Measurements from ENCODE around the gene OR5L2. TPM values are rescaled to one million over a fixed set of nuclear protein-coding genes. Genes with fewer than 3 reads are reported as not detected.
"Not testable (repeated sequence)": the region's sequence is repeated elsewhere in the genome, so short reads cannot be mapped to it uniquely, and the experiment has no call there.

The OR5L2 gene
- total RNA-seq, result not detected

- no peak for DNase-seq
- H3K4me1 Mint-ChIP-seq, result no peaks in the 10 kb centered on the region
- ChIA-PET CTCF (no interaction called here), POLR2A (no interaction called here)
- no peak within 1 kb of the TSS for H3K4me3 Mint-ChIP-seq
- no peaks in the 10 kb centered on the region for H3K36me3 Mint-ChIP-seq (ENCODE audit: low read depth)
- H3K9me3 Mint-ChIP-seq, result peaks cover 9% of the 10 kb centered on the region
- no peak within 1 kb of the TSS for H3K27ac Mint-ChIP-seq
- no peaks in the 10 kb centered on the region for H3K27me3 Mint-ChIP-seq
Observed at GRCh38 chr11:55826919-55827318, at the start of gene OR5L2. Gene OR5L2 (plus strand): TSS chr11:55827219. CDS start chr11:55827219, 0 bp downstream.

- ChIA-PET POLR2A (no interaction called here), CTCF (no interaction called here)
- no peaks in the 10 kb centered on the region for H3K36me3 Mint-ChIP-seq (ENCODE audit: low read depth)
- no peaks in the 10 kb centered on the region for H3K4me1 Mint-ChIP-seq
- H3K9me3 Mint-ChIP-seq, result peaks cover 12% of the 10 kb centered on the region
- no peak overlapping the region for H3K4me3 Mint-ChIP-seq
- no peaks in the 10 kb centered on the region for H3K27me3 Mint-ChIP-seq
- DNase-seq, result no peak
- no peak overlapping the region for H3K27ac Mint-ChIP-seq
Observed at GRCh38 chr11:55791606-55792005, 35.4 kb upstream of the OR5L2 start.

GRCh38 chr11:55793321-55793720 is 33.7 kb upstream of the OR5L2 start:
- Mint-ChIP-seq H3K36me3 (ENCODE audit: low read depth) (no peaks in the 10 kb centered on the region), H3K27ac (no peak overlapping the region), H3K4me1 (no peaks in the 10 kb centered on the region), H3K9me3 (peaks cover 9% of the 10 kb centered on the region), H3K27me3 (no peaks in the 10 kb centered on the region), H3K4me3 (no peak overlapping the region)
- CTCF ChIA-PET, result no interaction called here
- DNase-seq, result no peak
- POLR2A ChIA-PET, result no interaction called here

GRCh38 chr11:55795256-55795655 is 31.8 kb upstream of the OR5L2 start, which contains the start of gene OR5D14:
Gene OR5D14 (plus strand): TSS chr11:55795556. CDS start chr11:55795556, 0 bp downstream.
- no peak for DNase-seq
- H3K27ac Mint-ChIP-seq, result no peak within 1 kb of the TSS
- H3K36me3 Mint-ChIP-seq (ENCODE audit: low read depth), result no peaks in the 10 kb centered on the region
- CTCF ChIA-PET, result no interaction called here
- POLR2A ChIA-PET, result no interaction called here
- H3K9me3 Mint-ChIP-seq, result peaks cover 16% of the 10 kb centered on the region
- no peak within 1 kb of the TSS for H3K4me3 Mint-ChIP-seq
- no peaks in the 10 kb centered on the region for H3K4me1 Mint-ChIP-seq
- no peaks in the 10 kb centered on the region for H3K27me3 Mint-ChIP-seq

- Mint-ChIP-seq H3K27ac (no peak overlapping the region), H3K36me3 (ENCODE audit: low read depth) (no peaks in the 10 kb centered on the region), H3K9me3 (peaks cover 24% of the 10 kb centered on the region), H3K4me3 (no peak overlapping the region), H3K4me1 (no peaks in the 10 kb centered on the region), H3K27me3 (no peaks in the 10 kb centered on the region)
- no peak for DNase-seq
- CTCF ChIA-PET, result no interaction called here
- POLR2A ChIA-PET, result no interaction called here
Observed at GRCh38 chr11:55806248-55806647, 20.8 kb upstream of the OR5L2 start.

GRCh38 chr11:55811067-55811466 is 16.0 kb upstream of the OR5L2 start, which contains the start of gene OR5L1:
Gene OR5L1 (plus strand): TSS chr11:55811367. CDS start chr11:55811467, 100 bp downstream.
- no peak for DNase-seq
- CTCF ChIA-PET, result no interaction called here

GRCh38 chr11:55819330-55819729 is 7.7 kb upstream of the OR5L2 start, which contains the start of gene OR5D18:
Gene OR5D18 (plus strand): TSS chr11:55819630. CDS start chr11:55819630, 0 bp downstream.
- CTCF ChIA-PET, result no interaction called here
- H3K9me3 Mint-ChIP-seq, result peaks cover 15% of the 10 kb centered on the region

More at GRCh38 chr11:55811067-55811466, 16.0 kb upstream of the OR5L2 start, which contains the start of gene OR5L1:
- Mint-ChIP-seq H3K36me3 (ENCODE audit: low read depth) (no peaks in the 10 kb centered on the region), H3K27me3 (no peaks in the 10 kb centered on the region), H3K27ac (no peak within 1 kb of the TSS), H3K9me3 (peaks cover 21% of the 10 kb centered on the region), H3K4me3 (no peak within 1 kb of the TSS), H3K4me1 (no peaks in the 10 kb centered on the region)
- POLR2A ChIA-PET, result no interaction called here

GRCh38 chr11:55838452-55838851 is 11.4 kb downstream of the OR5L2 start, which contains the start of gene OR5D16:
Gene OR5D16 (plus strand): TSS chr11:55838752. CDS start chr11:55838752, 0 bp downstream.
- Mint-ChIP-seq H3K27me3 (no peaks in the 10 kb centered on the region), H3K4me3 (no peak within 1 kb of the TSS), H3K36me3 (ENCODE audit: low read depth) (no peaks in the 10 kb centered on the region), H3K27ac (no peak within 1 kb of the TSS), H3K9me3 (peaks cover 15% of the 10 kb centered on the region), H3K4me1 (no peaks in the 10 kb centered on the region)
- ChIA-PET CTCF (no interaction called here), POLR2A (no interaction called here)
- no peak for DNase-seq

More at GRCh38 chr11:55819330-55819729, 7.7 kb upstream of the OR5L2 start, which contains the start of gene OR5D18:
- POLR2A ChIA-PET, result no interaction called here
- Mint-ChIP-seq H3K36me3 (ENCODE audit: low read depth) (no peaks in the 10 kb centered on the region), H3K4me1 (no peaks in the 10 kb centered on the region), H3K4me3 (no peak within 1 kb of the TSS), H3K27me3 (no peaks in the 10 kb centered on the region), H3K27ac (no peak within 1 kb of the TSS)
- DNase-seq, result no peak

GRCh38 chr11:55847453-55847852 is 20.4 kb downstream of the OR5L2 start:
- POLR2A ChIA-PET, result no interaction called here
- Mint-ChIP-seq H3K36me3 (ENCODE audit: low read depth) (no peaks in the 10 kb centered on the region), H3K27me3 (no peaks in the 10 kb centered on the region), H3K4me1 (no peaks in the 10 kb centered on the region), H3K9me3 (peaks cover 10% of the 10 kb centered on the region), H3K4me3 (no peak overlapping the region), H3K27ac (no peak overlapping the region)
- CTCF ChIA-PET, result no interaction called here
- DNase-seq, result no peak

- H3K4me1 Mint-ChIP-seq, result no peaks in the 10 kb centered on the region
Observed at GRCh38 chr11:55849037-55849436, 22.0 kb downstream of the OR5L2 start.

GRCh38 chr11:55852141-55852540 is 25.1 kb downstream of the OR5L2 start:
- DNase-seq, result no peak
- no peaks in the 10 kb centered on the region for H3K27me3 Mint-ChIP-seq
- ChIA-PET POLR2A (no interaction called here), CTCF (no interaction called here)
- H3K4me1 Mint-ChIP-seq, result no peaks in the 10 kb centered on the region
- no peak overlapping the region for H3K4me3 Mint-ChIP-seq
- H3K27ac Mint-ChIP-seq, result no peak overlapping the region
- H3K36me3 Mint-ChIP-seq (ENCODE audit: low read depth), result no peaks in the 10 kb centered on the region
- H3K9me3 Mint-ChIP-seq, result peaks cover 5% of the 10 kb centered on the region

More at GRCh38 chr11:55849037-55849436, 22.0 kb downstream of the OR5L2 start:
- Mint-ChIP-seq H3K4me3 (no peak overlapping the region), H3K9me3 (peaks cover 10% of the 10 kb centered on the region), H3K27ac (no peak overlapping the region), H3K27me3 (no peaks in the 10 kb centered on the region), H3K36me3 (ENCODE audit: low read depth) (no peaks in the 10 kb centered on the region)
- POLR2A ChIA-PET, result no interaction called here
- no peak for DNase-seq
- CTCF ChIA-PET, result no interaction called here

GRCh38 chr11:55854704-55855103 is 27.7 kb downstream of the OR5L2 start:
- H3K4me1 Mint-ChIP-seq, result no peaks in the 10 kb centered on the region
- no peak overlapping the region for H3K4me3 Mint-ChIP-seq
- H3K36me3 Mint-ChIP-seq (ENCODE audit: low read depth), result no peaks in the 10 kb centered on the region
- H3K27ac Mint-ChIP-seq, result no peak overlapping the region
- DNase-seq, result no peak
- ChIA-PET CTCF (no interaction called here), POLR2A (no interaction called here)
- H3K27me3 Mint-ChIP-seq, result no peaks in the 10 kb centered on the region
- peaks cover 3% of the 10 kb centered on the region for H3K9me3 Mint-ChIP-seq

- H3K36me3 Mint-ChIP-seq (ENCODE audit: low read depth); H3K27ac Mint-ChIP-seq; H3K4me1 Mint-ChIP-seq; POLR2A ChIA-PET; H3K4me3 Mint-ChIP-seq; H3K27me3 Mint-ChIP-seq; DNase-seq; CTCF ChIA-PET: not testable (repeated sequence)
- H3K9me3 Mint-ChIP-seq, result peaks cover 11% of the 10 kb centered on the region
Observed at GRCh38 chr11:55867354-55867753, 40.3 kb downstream of the OR5L2 start.

GRCh38 chr11:55872731-55873130 is 45.7 kb downstream of the OR5L2 start:
- H3K9me3 Mint-ChIP-seq; H3K36me3 Mint-ChIP-seq (ENCODE audit: low read depth); H3K27ac Mint-ChIP-seq; H3K4me3 Mint-ChIP-seq; H3K4me1 Mint-ChIP-seq; CTCF ChIA-PET; DNase-seq; POLR2A ChIA-PET; H3K27me3 Mint-ChIP-seq: not testable (repeated sequence)

Data from activated CD4-positive, alpha-beta memory T cell treated with anti-CD3 and anti-CD28 coated beads, Interleukin-2, amount 10 ng/mL, durations not matched to agents 7 days and 5 days (primary cell).